OCI-LY7 (cell line): Measurements from ENCODE around the gene GGA3. TPM values are rescaled to one million over a fixed set of nuclear protein-coding genes. Genes with fewer than 3 reads are reported as not detected.
"Not testable (repeated sequence)": the region's sequence is repeated elsewhere in the genome, so short reads cannot be mapped to it uniquely, and the experiment has no call there.

Experiments
- BruUV-seq: library from RNA; stranded (reverse); fragments of 400-500 nt; replicated peaks from 2 replicates; lab custom pipeline; 2021; lab: Mats Ljungman, UMichigan
- CTCF ChIA-PET: fragments of 300-600 bp; sonication (Branson Sonifier 250); formaldehyde crosslinking; loops from one replicate; lab custom pipeline; 2022; ENCODE audit warnings: antibody characterized with exemption; ENCODE audit not compliant: unreplicated experiment; lab: Charles Lee
- POLR2A ChIA-PET: fragments of 300-600 bp; sonication (Branson Sonifier 250); formaldehyde crosslinking; loops from one replicate; lab custom pipeline; 2022; ENCODE audit warnings: antibody characterized with exemption; lab: Charles Lee
- DNase-seq: peaks from one replicate; pipeline ENCODE4 v3.0.0-alpha.2; 2015; ENCODE audit warnings: low spot score
- H2AFZ ChIP-seq: fragments of 200-600 bp; sonication (generic), shearing (Covaris generic); 2 replicates; pipeline ENCODE4 v1.6.1; 2014; ENCODE audit warnings: mild to moderate bottlenecking, antibody characterized with exemption, low read length, moderate library complexity
- H3K27ac ChIP-seq: fragments of 200-600 bp; sonication (generic); 2 replicates; pipeline ENCODE4 v1.5.1; 2014; ENCODE audit warnings: mixed run types, low read depth, mild to moderate bottlenecking, moderate library complexity, low read length, inconsistent platforms; ENCODE audit not compliant: poor library complexity, severe bottlenecking
- H3K36me3 ChIP-seq: fragments of 200-600 bp; sonication (generic); 2 replicates; pipeline ENCODE4 v1.6.1; 2014; ENCODE audit warnings: mild to moderate bottlenecking, antibody characterized with exemption, low read length, moderate library complexity, mixed read lengths; ENCODE audit not compliant: insufficient read depth
- H3K4me1 ChIP-seq: fragments of 200-600 bp; sonication (generic); 2 replicates; pipeline ENCODE4 v1.5.1; 2014; ENCODE audit warnings: mild to moderate bottlenecking, low read length; ENCODE audit not compliant: insufficient read depth, poor library complexity, severe bottlenecking
- H3K4me2 ChIP-seq: fragments of 200-600 bp; sonication (generic); 2 replicates; pipeline ENCODE4 v1.6.1; 2014; ENCODE audit warnings: mild to moderate bottlenecking, low read length
- H3K4me3 ChIP-seq: fragments of 200-600 bp; sonication (generic); 2 replicates; pipeline ENCODE4 v1.5.1; 2014; ENCODE audit warnings: mild to moderate bottlenecking, low read depth, low read length; ENCODE audit not compliant: poor library complexity, severe bottlenecking
- H3K79me2 ChIP-seq: fragments of 200-600 bp; sonication (generic); 2 replicates; pipeline ENCODE4 v1.6.1; 2016; ENCODE audit warnings: low read depth, mild to moderate bottlenecking, low read length, moderate library complexity, mixed read lengths; ENCODE audit not compliant: insufficient read depth
- H3K9me2 ChIP-seq: fragments of 200-600 bp; sonication (generic); 2 replicates; pipeline ENCODE4 v1.6.1; 2016; ENCODE audit warnings: mild to moderate bottlenecking, low read length, mixed read lengths; ENCODE audit not compliant: insufficient read depth
- H3K9me3 ChIP-seq: fragments of 200-600 bp; sonication (generic); 2 replicates; pipeline ENCODE4 v1.6.1; 2014; ENCODE audit warnings: mild to moderate bottlenecking, mixed run types, low read length, mixed read lengths
- H4K20me1 ChIP-seq: fragments of 200-600 bp; sonication (generic); 2 replicates; pipeline ENCODE4 v1.6.1; 2014; ENCODE audit warnings: mild to moderate bottlenecking, antibody characterized with exemption, low read length, moderate library complexity, mixed read lengths; ENCODE audit not compliant: insufficient read depth
- CTCF ChIP-seq: fragments of 200-600 bp; sonication (generic); conservative IDR thresholded peaks from 2 replicates; pipeline ENCODE4 v1.5.1; 2014; ENCODE audit warnings: mild to moderate bottlenecking, antibody characterized with exemption, low read length, moderate library complexity, mixed read lengths
- EZH2phosphoT487 ChIP-seq: fragments of 200-600 bp; sonication (generic); IDR thresholded peaks from 2 replicates; pipeline ENCODE4 v1.6.1; 2018; ENCODE audit warnings: low read depth, borderline replicate concordance, mild to moderate bottlenecking, mixed run types, antibody characterized with exemption, low read length, moderate library complexity, mixed read lengths
- intact Hi-C: fragments of 100-400 bp; cut with micrococcal nuclease; formaldehyde crosslinking; loops from one replicate; pipeline ENCODE4 v1.10.0; 2022; ENCODE audit not compliant: unreplicated experiment
- total RNA-seq, 2 experiments: library from RNA; depleted of rRNA in 1 of 2; stranded (reverse); fragments of >200 nt in 1 of 2; shearing (Covaris generic) in 1 of 2; gene quantifications; 2 replicates each; pipeline ENCODE4 v1.2.3, GENCODE V29; 2014 to 2022

The GGA3 gene
- total RNA-seq, 2 experiments from 2014 or later = 77.6 to 106 TPM

- no peaks in the 10 kb centered on the region for H3K9me3 ChIP-seq
- H3K9me2 ChIP-seq = no peaks in the 10 kb centered on the region
- no TSS peak for BruUV-seq
- ChIA-PET CTCF (interaction anchor here (2.1 kb wide), 1 partner anchor 32 kb away, joined by 4 read pairs; no protein-coding TSS in a partner anchor), POLR2A (interaction anchor here (0.6 to 1.0 kb wide), 3 partner anchors 19 to 23 kb away, joined by 3 to 7 read pairs (median 5); no protein-coding TSS in a partner anchor)
- peaks cover 56% of the 10 kb centered on the region for H3K79me2 ChIP-seq
- H4K20me1 ChIP-seq = 0 out of 2 replicates have a peak, but pooled peaks cover 8% of the 10 kb centered on the region
- no peak overlapping the region for H3K4me3 ChIP-seq
- no peak for DNase-seq
- intact Hi-C loops = loop anchor here (5.0 kb wide), 1 partner anchor 34 kb away; no protein-coding TSS in a partner anchor
- peaks cover 52% of the 10 kb centered on the region for H3K36me3 ChIP-seq
- H3K27ac ChIP-seq = no peak overlapping the region
- peaks cover 19% of the 10 kb centered on the region for H3K4me1 ChIP-seq
- no peak for TF ChIP-seq CTCF
- TF ChIP-seq EZH2phosphoT487 = no peak
- no peak overlapping the region for H2AFZ ChIP-seq
- H3K4me2 ChIP-seq = no peak overlapping the region
Measured at GRCh38 chr17:75208161-75208560, 53.2 kb downstream of the GGA3 start.

- ChIA-PET CTCF (interaction anchor here (1.1 to 2.1 kb wide), 2 partner anchors 33 to 168 kb away, joined by 3 to 4 read pairs; no protein-coding TSS in a partner anchor), POLR2A (interaction anchor here (0.6 to 0.7 kb wide), 2 partner anchors 20 to 23 kb away, joined by 5 to 7 read pairs; no protein-coding TSS in a partner anchor)
- H3K36me3 ChIP-seq = peaks cover 48% of the 10 kb centered on the region
- intact Hi-C loops = loop anchor here (5.0 kb wide), 1 partner anchor 35 kb away; no protein-coding TSS in a partner anchor
- H3K79me2 ChIP-seq = peaks cover 56% of the 10 kb centered on the region
- no peak overlapping the region for H3K4me3 ChIP-seq
- H3K9me2 ChIP-seq = no peaks in the 10 kb centered on the region
- no peak for TF ChIP-seq EZH2phosphoT487
- TF ChIP-seq CTCF = no peak
- no peak overlapping the region for H2AFZ ChIP-seq
- no peak overlapping the region for H3K27ac ChIP-seq
- H3K9me3 ChIP-seq = no peaks in the 10 kb centered on the region
- 0 out of 2 replicates have a peak, but pooled peaks cover 8% of the 10 kb centered on the region for H4K20me1 ChIP-seq
- peaks cover 19% of the 10 kb centered on the region for H3K4me1 ChIP-seq
- DNase-seq = no peak
- BruUV-seq = no TSS peak
- H3K4me2 ChIP-seq = no peak overlapping the region
Measured at GRCh38 chr17:75207760-75208159, 53.6 kb downstream of the GGA3 start.

GRCh38 chr17:75207050-75207407 lies 54.4 kb downstream of the GGA3 start:
- Histone ChIP-seq H3K36me3 (peaks cover 41% of the 10 kb centered on the region), H3K4me2 (peak overlapping the region; percentile 88), H3K4me3 (peak overlapping the region; percentile 86), H3K4me1 (peaks cover 19% of the 10 kb centered on the region), H3K79me2 (peaks cover 56% of the 10 kb centered on the region)
- H3K9me2 ChIP-seq, DNase-seq, BruUV-seq, H3K27ac ChIP-seq, H2AFZ ChIP-seq, H4K20me1 ChIP-seq, H3K9me3 ChIP-seq: not testable (repeated sequence)
- ChIA-PET POLR2A (interaction anchor here (0.7 to 1.8 kb wide), 5 partner anchors 11 to 90 kb away, joined by 3 to 8 read pairs (median 5); partner anchors contain the start of genes GGA3 and MRPS7), CTCF (interaction anchor here (0.6 to 2.1 kb wide), 3 partner anchors 31 to 168 kb away, joined by 3 to 4 read pairs (median 4); no protein-coding TSS in a partner anchor)
- intact Hi-C loops = loop anchor here (5.0 kb wide), 1 partner anchor 35 kb away; no protein-coding TSS in a partner anchor
